Sigmoid colon (tissue), 7 donors: Measurements from ENCODE around the gene TINAG. TPM values are rescaled to one million over a fixed set of nuclear protein-coding genes. Genes with fewer than 3 reads are reported as not detected.

ENCODE experiments used
- DNase-seq: peaks from one replicate; pipeline ENCODE4 v3.0.0-alpha.2; 2019
- H3K27ac ChIP-seq, 4 donors: fragments of 200-600 bp; sonication (generic); one replicate each; pipeline ENCODE4 v1.5.1; 2016 to 2019; ENCODE audit warnings: mild to moderate bottlenecking in 1 of 4
- H3K27me3 ChIP-seq, 3 donors: fragments of 200-600 bp; sonication (generic); one replicate each; pipeline ENCODE4 v1.5.1; 2019; ENCODE audit warnings: mild to moderate bottlenecking in 1 of 3
- H3K36me3 ChIP-seq, 4 donors: fragments of 200-600 bp; sonication (generic); one replicate each; pipeline ENCODE4 v1.5.1; 2016 to 2019
- H3K4me1 ChIP-seq, 4 donors: fragments of 200-600 bp; sonication (generic); one replicate each; pipeline ENCODE4 v1.5.1; 2017 to 2019
- H3K4me3 ChIP-seq, 4 donors: fragments of 200-600 bp; sonication (generic); one replicate each; pipeline ENCODE4 v1.5.1; 2017 to 2019; ENCODE audit warnings: mild to moderate bottlenecking in 2 of 4, moderate library complexity in 1 of 4
- H3K9me3 ChIP-seq, 4 donors: fragments of 200-600 bp in 3 of 4; sonication (generic) in 3 of 4; one replicate each; pipeline versions ENCODE4 v1.5.1 to v1.6.1; 2013 to 2019
- CTCF ChIP-seq, 4 experiments: fragments of 450-650 bp in 3 of 4; fragments of 200-600 bp in 1 of 4; IDR thresholded peaks; one replicate each; pipeline ENCODE4 v1.5.1; 2016 to 2019; ENCODE audit warnings: antibody characterized with exemption in 4 of 4, mild to moderate bottlenecking in 3 of 4, moderate library complexity in 2 of 4
- EP300 ChIP-seq, 4 donors: sonication (generic); formaldehyde crosslinking; IDR thresholded peaks; one replicate each; pipeline ENCODE4 v1.6.1; 2017; ENCODE audit warnings: antibody characterized with exemption in 4 of 4
- POLR2A ChIP-seq, 2 donors: fragments of 450-650 bp; IDR thresholded peaks; one replicate each; pipeline ENCODE4 v1.6.1; 2016; ENCODE audit warnings: antibody characterized with exemption in 2 of 2, mild to moderate bottlenecking in 2 of 2, moderate library complexity in 2 of 2
- POLR2AphosphoS5 ChIP-seq, 4 donors: sonication (generic); formaldehyde crosslinking; IDR thresholded peaks; one replicate each; pipeline ENCODE4 v1.6.1; 2017; ENCODE audit warnings: antibody characterized with exemption in 4 of 4
- WGBS, 2 donors: extraction: QIAGEN DNeasy Blood & Tissue Kit; methylation state at CpG; one replicate each; pipeline ENCODE4 v1.1.7; 2013; 5-methylcytosine and 5-hydroxymethylcytosine counted together
- intact Hi-C: fragments of 100-400 bp; cut with DNase I; formaldehyde crosslinking; loops from one replicate; pipeline ENCODE4 v1.15.1; 2023
- polyA plus RNA-seq, 3 donors: library from polyadenylated mRNA; stranded (reverse); fragments of 200-250 nt; gene quantifications; one replicate each; pipeline ENCODE4 v1.2.3, GENCODE V29; 2013
- total RNA-seq, 4 donors: library from RNA; depleted of rRNA; stranded (reverse); fragments of >200 nt; gene quantifications; one replicate each; pipeline ENCODE4 v1.1.0, GENCODE V29; 2016
- donor health status: healthy with polysubstance abuse.
- donor health status: Bipolar disorder and iron deficiency.
- donor health status: healthy.

The TINAG gene
- total and polyA plus RNA-seq, 7 donors, result 16.9 to 19.8 (median 17.2) TPM; not detected in 4

- DNase-seq, result no peak
- no peaks in the 10 kb centered on the region for H3K9me3 ChIP-seq
- WGBS, 2 donors, result 85 to 93% methylated on average over 1 of the region's 1 CpG
- no peaks in the 10 kb centered on the region for H3K36me3 ChIP-seq
- no peak overlapping the region for H3K4me3 ChIP-seq
- intact Hi-C loops, result no loop called here
- TF ChIP-seq POLR2AphosphoS5 (IDR thresholded peaks at IDR 0.05) (no peak), EP300 (IDR thresholded peaks at IDR 0.05) (no peak), POLR2A (IDR thresholded peaks at IDR 0.05) (no peak), CTCF (IDR thresholded peaks at IDR 0.05) (no peak)
- H3K27ac ChIP-seq, result no peak overlapping the region
- H3K27me3 ChIP-seq, result no peaks in the 10 kb centered on the region
- H3K4me1 ChIP-seq, result no peaks in the 10 kb centered on the region
Measured at GRCh38 chr6:54282186-54282585, 26.1 kb upstream of the TINAG start.

GRCh38 chr6:54284161-54284860 is 23.9 kb upstream of the TINAG start:
- H3K27ac ChIP-seq, result no peak overlapping the region
- H3K4me3 ChIP-seq, result no peak overlapping the region
- H3K36me3 ChIP-seq, result no peaks in the 10 kb centered on the region
- no peaks in the 10 kb centered on the region for H3K4me1 ChIP-seq
- 65 to 79% methylated on average over 3 of the region's 3 CpGs for WGBS, 2 donors
- TF ChIP-seq CTCF (IDR thresholded peaks at IDR 0.05) (no peak), EP300 (IDR thresholded peaks at IDR 0.05) (no peak), POLR2AphosphoS5 (IDR thresholded peaks at IDR 0.05) (no peak), POLR2A (IDR thresholded peaks at IDR 0.05) (no peak)
- no peak for DNase-seq
- H3K27me3 ChIP-seq, result no peaks in the 10 kb centered on the region
- H3K9me3 ChIP-seq, result no peaks in the 10 kb centered on the region
- intact Hi-C loops, result no loop called here

- Histone ChIP-seq H3K9me3 (no peaks in the 10 kb centered on the region), H3K36me3 (no peaks in the 10 kb centered on the region), H3K27me3 (no peaks in the 10 kb centered on the region), H3K4me1 (no peaks in the 10 kb centered on the region), H3K4me3 (no peak overlapping the region), H3K27ac (no peak overlapping the region)
- no peak for DNase-seq
- intact Hi-C loops, result no loop called here
- 91 to 93% methylated on average over 3 of the region's 3 CpGs for WGBS, 2 donors
- TF ChIP-seq POLR2AphosphoS5 (IDR thresholded peaks at IDR 0.05) (no peak), CTCF (IDR thresholded peaks at IDR 0.05) (no peak), EP300 (IDR thresholded peaks at IDR 0.05) (no peak), POLR2A (IDR thresholded peaks at IDR 0.05) (no peak)
Measured at GRCh38 chr6:54285595-54285994, 22.6 kb upstream of the TINAG start.

- Histone ChIP-seq H3K4me1 (no peaks in the 10 kb centered on the region), H3K27me3 (no peaks in the 10 kb centered on the region), H3K36me3 (no peaks in the 10 kb centered on the region), H3K27ac (no peak overlapping the region), H3K4me3 (no peak overlapping the region), H3K9me3 (no peaks in the 10 kb centered on the region)
- TF ChIP-seq POLR2A (IDR thresholded peaks at IDR 0.05), result no peak
- TF ChIP-seq POLR2AphosphoS5 (IDR thresholded peaks at IDR 0.05), result no peak
- no peak for TF ChIP-seq CTCF (IDR thresholded peaks at IDR 0.05)
- TF ChIP-seq EP300 (IDR thresholded peaks at IDR 0.05), result no peak
- DNase-seq, result no peak
- intact Hi-C loops, result no loop called here
Measured at GRCh38 chr6:54286141-54286540, 22.1 kb upstream of the TINAG start.

GRCh38 chr6:54288474-54288873 is 19.8 kb upstream of the TINAG start:
- Histone ChIP-seq H3K27ac (no peak overlapping the region), H3K36me3 (no peaks in the 10 kb centered on the region), H3K9me3 (no peaks in the 10 kb centered on the region), H3K4me1 (no peaks in the 10 kb centered on the region), H3K27me3 (no peaks in the 10 kb centered on the region), H3K4me3 (no peak overlapping the region)
- TF ChIP-seq EP300 (IDR thresholded peaks at IDR 0.05) (no peak), POLR2AphosphoS5 (IDR thresholded peaks at IDR 0.05) (no peak), CTCF (IDR thresholded peaks at IDR 0.05) (no peak), POLR2A (IDR thresholded peaks at IDR 0.05) (no peak)
- WGBS, 2 donors, result 93 to 97% methylated on average over 2 of the region's 2 CpGs
- DNase-seq, result no peak
- intact Hi-C loops, result no loop called here
